Endometrium (tissue), 2 donors: Measurements from ENCODE around the gene CD48.
"Not testable (repeated sequence)": the region's sequence is repeated elsewhere in the genome, so short reads cannot be mapped to it uniquely, and the experiment has no call there.

ENCODE experiments used
- FAIRE-seq: peaks from 2 replicates; lab custom pipeline; 2012; peaks lifted over from hg19 to GRCh38; lab: Jason Lieb, UNC
- donor health status: control.
- donor health status: control.

The CD48 gene

GRCh38 chr1:160741612-160742348 lies 30.2 kb upstream of the CD48 start:
- FAIRE-seq, result no peak

GRCh38 chr1:160741092-160741501 lies 29.5 kb upstream of the CD48 start:
- no peak for FAIRE-seq

GRCh38 chr1:160740133-160740688 lies 28.6 kb upstream of the CD48 start:
- no peak for FAIRE-seq

GRCh38 chr1:160739098-160739511 lies 27.5 kb upstream of the CD48 start, which contains the start of gene SLAMF7:
Gene SLAMF7, plus strand, starts transcription at chr1:160739247. Its CDS starts 55 bp downstream, at chr1:160739302.
- no peak for FAIRE-seq

- no peak for FAIRE-seq
These were observed 26.6 kb upstream of the CD48 start for GRCh38 chr1:160738271-160738670.

GRCh38 chr1:160734301-160734700 lies 22.7 kb upstream of the CD48 start:
- FAIRE-seq, result no peak

GRCh38 chr1:160733898-160734297 lies 22.3 kb upstream of the CD48 start:
- FAIRE-seq, result no peak

- FAIRE-seq, result no peak
These were observed 20.4 kb upstream of the CD48 start for GRCh38 chr1:160731990-160732389.

- not testable (repeated sequence) for FAIRE-seq
These were observed 19.9 kb upstream of the CD48 start for GRCh38 chr1:160731564-160731963.

GRCh38 chr1:160727316-160727640 lies 15.7 kb upstream of the CD48 start:
- FAIRE-seq, result no peak

- no peak for FAIRE-seq
These were observed 15.1 kb upstream of the CD48 start for GRCh38 chr1:160726498-160727315.

- no peak for FAIRE-seq
These were observed 14.5 kb upstream of the CD48 start for GRCh38 chr1:160726114-160726497.

GRCh38 chr1:160724465-160725242 lies 13.0 kb upstream of the CD48 start:
- no peak for FAIRE-seq

GRCh38 chr1:160723332-160723731 lies 11.7 kb upstream of the CD48 start:
- FAIRE-seq, result no peak

GRCh38 chr1:160722726-160723125 lies 11.1 kb upstream of the CD48 start:
- no peak for FAIRE-seq

GRCh38 chr1:160721473-160721872 lies 9.9 kb upstream of the CD48 start:
- no peak for FAIRE-seq

- FAIRE-seq, result no peak
These were observed 8.9 kb upstream of the CD48 start for GRCh38 chr1:160720356-160721085.

- FAIRE-seq, result no peak
These were observed 6.6 kb upstream of the CD48 start for GRCh38 chr1:160718210-160718609.

- FAIRE-seq, result no peak
These were observed 5.7 kb upstream of the CD48 start for GRCh38 chr1:160717306-160717705.

GRCh38 chr1:160716013-160716412 lies 4.4 kb upstream of the CD48 start:
- no peak for FAIRE-seq

GRCh38 chr1:160714034-160714648 lies 2.5 kb upstream of the CD48 start:
- not testable (repeated sequence) for FAIRE-seq
